ENCODE data around the gene RFNG.
"Not testable (repeated sequence)": the region's sequence is repeated elsewhere in the genome, so short reads cannot be mapped to it uniquely, and the experiment has no call there.

RFNG gene

DNA sequence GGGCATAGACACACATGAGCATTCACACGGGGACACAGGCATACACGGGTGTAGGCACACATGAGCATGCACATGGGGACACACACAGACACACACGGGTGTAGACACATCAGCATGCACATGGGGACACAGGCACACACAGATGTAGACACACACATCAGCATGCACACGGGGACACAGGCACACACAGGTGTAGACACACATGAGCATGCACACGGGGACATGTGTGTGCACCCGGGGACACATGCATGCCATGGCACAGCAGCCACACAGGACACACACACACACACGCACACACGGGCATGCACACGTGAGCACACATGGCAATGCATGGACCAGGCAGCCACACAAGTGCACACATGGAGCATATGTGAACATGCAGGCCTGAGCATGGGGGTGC is 9.0 kb downstream of the RFNG start:
- no peak for DNase-seq (ENCODE audit: low read depth in 2 of 2)

GRCh38 chr17:82041144-82041814 is 10.3 kb downstream of the RFNG start:
- no peak for DNase-seq (ENCODE audit: low read depth in 2 of 2)

- no peak for DNase-seq (ENCODE audit: low read depth in 2 of 2)
Measured at GRCh38 chr17:82039695-82040299, 11.8 kb downstream of the RFNG start.

GRCh38 chr17:82038796-82039409 is 12.7 kb downstream of the RFNG start:
- not testable (repeated sequence) for DNase-seq (ENCODE audit: low read depth in 2 of 2)

- no peak for DNase-seq (ENCODE audit: low read depth in 2 of 2)
Measured at GRCh38 chr17:82037889-82038195, 13.8 kb downstream of the RFNG start.

DNA sequence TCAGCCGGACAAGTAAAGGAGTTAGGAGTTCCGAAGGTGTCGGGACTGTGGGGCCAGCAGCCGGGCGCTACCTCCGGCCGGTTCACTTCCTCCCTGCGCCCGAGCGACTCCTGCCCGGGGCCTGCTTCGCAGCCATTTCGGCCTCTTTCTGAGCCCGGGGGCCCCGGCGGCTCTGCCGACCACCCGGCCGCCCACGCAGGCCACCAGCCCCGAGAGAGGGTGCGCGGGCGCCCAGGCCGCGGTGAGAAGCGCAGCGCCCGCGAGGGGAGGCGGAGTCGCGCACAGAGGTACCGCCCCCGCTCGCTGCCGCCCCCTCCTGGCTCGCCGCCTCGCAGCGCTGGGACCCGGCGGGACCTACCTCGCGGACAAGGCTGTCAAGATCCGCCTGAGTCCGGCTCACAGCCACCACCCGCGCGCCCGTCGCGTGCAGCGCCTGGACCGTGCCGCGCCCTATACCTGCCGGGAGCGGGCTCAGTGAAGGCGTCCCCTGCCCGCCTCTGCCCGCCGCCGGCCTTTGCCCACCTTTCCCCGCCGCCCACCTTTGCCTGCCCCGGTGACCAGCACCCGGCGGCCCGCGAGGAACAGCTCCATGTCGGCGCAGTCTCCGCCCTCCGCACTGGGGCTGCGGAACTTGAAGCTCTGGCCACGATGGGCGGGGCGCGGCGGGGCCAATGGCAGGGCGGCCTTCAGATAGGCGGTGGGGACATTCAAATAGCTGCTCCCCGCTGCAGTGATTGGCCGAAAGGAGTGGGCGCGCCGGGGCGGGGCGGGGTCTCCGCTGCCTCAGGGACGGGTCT is 14.3 kb downstream of the RFNG start, which contains the start of gene DCXR:
Gene DCXR, minus strand, starts transcription at position 606 of the 797 bp plus-strand sequence. Its CDS starts 15 bp downstream, at position 591.
- DNase-seq (ENCODE audit: low read depth in 2 of 2), result peak; percentile 82 to 97

- no peak for DNase-seq (ENCODE audit: low read depth in 2 of 2)
Measured at GRCh38 chr17:82036634-82037091, 14.9 kb downstream of the RFNG start.

- no peak for DNase-seq (ENCODE audit: low read depth in 2 of 2)
Measured at GRCh38 chr17:82035956-82036633, 15.5 kb downstream of the RFNG start.

- no peak for DNase-seq (ENCODE audit: low read depth in 2 of 2)
Measured at GRCh38 chr17:82035488-82035887, 16.1 kb downstream of the RFNG start.

DNA sequence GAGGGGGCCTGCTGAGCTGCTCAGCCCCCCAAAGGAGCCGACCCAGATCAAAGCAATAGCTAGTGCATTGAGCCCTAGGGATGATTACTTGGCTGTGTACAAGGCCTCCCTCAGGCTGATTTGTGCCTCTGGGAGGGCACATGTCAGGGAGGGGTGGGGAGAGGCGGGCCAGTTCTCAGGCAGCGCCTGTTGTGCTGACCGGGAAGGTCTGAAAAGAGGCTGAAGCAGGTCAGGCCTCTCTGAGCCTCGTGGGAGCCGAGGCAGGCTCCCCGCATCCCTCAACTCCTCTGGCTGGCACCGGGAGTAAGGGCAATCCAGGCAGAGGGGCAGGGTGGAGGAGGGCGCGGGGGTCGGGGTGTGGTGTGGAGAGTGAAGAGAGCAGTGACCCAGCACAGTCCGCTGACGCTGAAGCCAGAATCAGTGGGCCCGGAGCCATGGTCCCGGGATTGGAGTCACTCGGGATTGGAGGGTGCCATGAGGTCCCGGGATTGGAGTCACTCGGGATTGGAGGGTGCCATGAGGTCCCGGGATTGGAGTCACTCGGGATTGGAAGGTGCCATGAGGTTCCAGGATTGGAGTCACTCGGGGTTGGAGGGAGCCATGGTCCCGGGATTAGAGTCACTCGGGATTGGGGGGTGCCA is 17.1 kb downstream of the RFNG start:
- no peak for DNase-seq (ENCODE audit: low read depth in 2 of 2)

DNA sequence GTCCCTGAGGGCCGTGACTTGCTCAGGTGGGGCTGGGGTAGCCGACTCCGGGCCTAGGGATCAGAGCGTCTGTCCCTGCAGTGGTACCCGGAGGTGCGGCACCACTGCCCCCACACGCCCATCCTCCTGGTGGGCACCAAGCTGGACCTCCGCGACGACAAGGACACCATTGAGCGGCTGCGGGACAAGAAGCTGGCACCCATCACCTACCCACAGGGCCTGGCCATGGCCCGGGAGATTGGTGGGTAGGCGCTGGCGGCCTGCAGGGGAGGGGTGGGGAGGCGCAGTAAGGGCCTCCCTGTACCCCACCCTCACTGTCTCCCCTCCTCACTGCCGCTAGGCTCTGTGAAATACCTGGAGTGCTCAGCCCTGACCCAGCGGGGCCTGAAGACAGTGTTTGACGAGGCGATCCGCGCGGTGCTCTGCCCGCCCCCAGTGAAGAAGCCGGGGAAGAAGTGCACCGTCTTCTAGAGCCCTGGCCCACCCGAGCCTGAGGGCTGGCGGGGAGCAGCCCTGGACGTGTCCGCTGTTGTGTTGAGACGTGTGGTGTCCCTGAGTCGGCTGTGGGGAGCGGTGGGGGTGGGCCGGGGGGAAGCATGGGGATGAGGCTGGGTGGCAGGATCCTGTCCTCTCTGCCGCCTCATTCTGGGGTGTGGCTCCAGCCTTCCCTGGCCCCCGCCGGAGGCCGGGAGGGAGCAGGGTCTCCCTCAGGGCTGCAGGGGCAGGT is 18.1 kb downstream of the RFNG start:
- DNase-seq (ENCODE audit: low read depth in 2 of 2), result no peak

DNA sequence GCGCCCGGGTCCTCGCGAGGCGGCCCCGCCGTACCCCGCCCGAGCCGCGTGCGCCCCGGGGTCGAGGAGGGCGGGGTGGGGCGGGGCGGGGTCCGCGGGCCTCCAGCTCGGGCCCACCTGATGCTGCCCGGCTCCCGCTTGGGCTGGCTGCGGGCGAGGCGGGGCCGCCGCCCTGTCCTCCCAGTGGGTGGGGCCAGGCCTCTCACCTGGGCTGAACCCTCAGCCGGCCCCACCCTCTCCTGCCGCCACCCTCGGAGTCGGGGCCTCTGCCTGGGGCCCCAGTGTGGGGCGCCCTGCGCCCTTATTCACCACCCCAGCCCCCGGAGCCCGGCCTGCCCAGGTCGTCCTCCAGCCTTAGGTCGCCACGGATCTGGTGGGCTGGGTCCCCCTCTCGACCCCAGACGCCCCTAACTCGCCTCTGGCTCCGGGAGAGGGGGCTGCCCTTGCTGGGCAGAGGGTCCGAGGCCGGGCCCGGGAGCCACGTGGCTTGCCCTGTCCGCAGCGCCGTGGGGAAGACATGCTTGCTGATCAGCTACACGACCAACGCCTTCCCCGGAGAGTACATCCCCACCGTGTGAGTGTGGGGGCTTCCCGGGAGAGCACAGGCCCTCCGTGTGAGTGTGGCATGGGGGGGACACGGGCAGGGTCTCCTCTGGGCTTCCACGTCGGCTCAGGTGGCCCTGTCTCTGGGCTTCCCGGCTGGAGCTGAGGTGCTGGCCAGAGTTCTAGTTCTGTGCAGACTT is 19.6 kb downstream of the RFNG start:
- DNase-seq (ENCODE audit: low read depth in 2 of 2), result peak in 1 of 2 experiments; percentile 40

GRCh38 chr17:82031303-82031884 is 20.2 kb downstream of the RFNG start, which contains the start of gene RAC3:
Gene RAC3, plus strand, starts transcription at chr17:82031678. Its CDS starts 84 bp downstream, at chr17:82031762.
- no peak for DNase-seq (ENCODE audit: low read depth in 2 of 2)

GRCh38 chr17:82030470-82031302 is 20.9 kb downstream of the RFNG start:
- peak; percentile 61 to 80 for DNase-seq (ENCODE audit: low read depth in 2 of 2)

DNA sequence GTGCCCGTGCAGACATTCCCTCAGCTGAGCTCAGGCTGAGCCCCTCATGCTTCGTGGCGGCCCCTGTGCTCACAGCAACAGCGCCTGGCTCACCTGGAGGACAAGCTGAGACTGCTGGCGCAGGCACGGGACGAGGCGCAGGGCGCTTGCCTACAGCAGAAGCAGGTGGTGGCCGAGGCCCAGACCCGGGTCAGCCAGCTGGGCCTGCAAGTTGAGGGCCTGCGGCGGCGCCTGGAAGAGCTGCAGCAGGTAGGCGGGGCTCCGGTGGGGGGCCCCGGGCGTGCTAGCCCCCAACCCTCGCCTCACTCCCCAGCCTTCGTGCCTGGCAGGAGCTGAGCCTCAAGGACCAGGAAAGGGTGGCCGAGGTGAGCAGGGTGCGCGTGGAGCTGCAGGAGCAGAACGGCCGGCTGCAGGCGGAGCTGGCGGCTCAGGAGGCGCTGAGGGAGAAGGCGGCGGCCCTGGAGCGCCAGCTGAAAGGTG is 21.6 kb downstream of the RFNG start:
- DNase-seq (ENCODE audit: low read depth in 2 of 2), result no peak

DNA sequence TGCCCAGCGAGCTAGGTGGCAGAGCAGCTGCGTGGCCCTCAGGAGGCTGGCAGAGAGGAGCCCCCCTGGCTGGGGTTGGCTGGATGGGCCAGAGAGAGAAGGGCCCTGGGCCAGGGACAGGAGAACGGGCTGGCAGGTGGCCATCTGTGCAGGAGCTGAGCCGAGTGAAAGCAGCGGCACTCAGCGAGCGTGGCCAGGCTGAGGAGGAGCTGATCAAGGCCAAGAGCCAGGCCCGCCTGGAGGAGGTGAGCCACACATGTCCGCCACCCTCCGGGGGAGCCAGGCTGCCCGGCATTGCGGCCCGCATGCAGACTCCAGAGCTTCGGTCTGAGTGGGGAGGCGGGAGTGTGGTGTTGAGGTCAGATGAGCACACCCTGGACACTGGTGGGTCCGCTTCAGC is 22.2 kb downstream of the RFNG start:
- DNase-seq (ENCODE audit: low read depth in 2 of 2), result no peak

DNA sequence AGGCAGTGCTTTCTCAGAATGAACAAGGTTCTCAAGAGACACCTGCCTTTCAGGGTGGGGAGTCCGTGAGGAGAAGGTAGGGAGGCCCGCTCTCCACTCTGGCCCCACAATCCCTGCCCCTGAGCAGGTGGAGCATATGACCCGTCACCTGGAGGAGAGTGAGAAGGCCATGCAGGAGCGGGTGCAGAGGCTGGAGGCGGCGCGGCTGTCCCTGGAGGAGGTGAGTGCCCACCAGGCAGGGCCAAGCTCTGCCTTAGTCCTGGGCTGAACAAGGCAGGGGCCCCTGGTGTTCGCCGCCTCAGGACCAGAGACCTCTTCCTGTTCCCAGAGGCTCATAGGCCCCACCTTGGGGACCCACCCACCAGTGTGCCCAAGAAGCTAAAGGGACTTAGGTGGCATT is 22.6 kb downstream of the RFNG start:
- DNase-seq (ENCODE audit: low read depth in 2 of 2), result no peak

DNA sequence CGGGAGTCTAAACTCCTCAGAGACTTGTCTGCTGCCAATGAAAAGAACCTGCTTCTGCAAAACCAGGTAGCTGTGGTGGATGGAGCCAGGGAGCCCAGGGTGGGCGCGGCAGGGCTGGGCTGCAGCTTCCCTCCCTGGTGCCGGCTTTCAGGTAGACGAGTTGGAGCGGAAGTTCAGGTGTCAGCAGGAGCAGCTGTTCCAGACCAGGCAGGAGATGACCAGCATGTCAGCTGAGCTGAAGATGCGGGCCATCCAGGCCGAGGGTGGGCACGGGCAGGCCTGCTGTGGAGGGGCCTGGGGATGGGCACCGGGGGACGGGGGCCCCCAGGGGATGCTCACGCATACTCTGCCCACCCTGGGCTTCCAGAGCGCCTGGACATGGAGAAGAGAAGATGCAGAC is 23.4 kb downstream of the RFNG start:
- no peak for DNase-seq (ENCODE audit: low read depth in 2 of 2)
